K562 (cell line): ENCODE measurements around the gene TCF12. TPM values are rescaled to one million over a fixed set of nuclear protein-coding genes. Genes with fewer than 3 reads are reported as not detected.

ENCODE experiments used
- ATAC-seq: fragments of 200-7000 bp; cut with Tn5 transposase; 3 replicates; pipeline ENCODE4 v1.9.1; 2020; ENCODE audit warnings: moderate library complexity
- BruUV-seq: library from RNA; stranded (reverse); fragments of 400-500 nt; replicated peaks from 2 replicates; lab custom pipeline; 2021; lab: Mats Ljungman, UMichigan
- CTCF ChIA-PET: fragments of 300-600 bp; formaldehyde crosslinking; extraction: SDS; loops from one replicate; lab custom pipeline; 2021; ENCODE audit warnings: low intra/inter-chr PET ratio; lab: Yijun Ruan, JAX
- POLR2A ChIA-PET: fragments of 300-600, 350-650 bp; sonication (Branson Sonifier 250); formaldehyde crosslinking; extraction: SDS; loops from one replicate; lab custom pipeline; 2021; ENCODE audit warnings: antibody characterized with exemption, inconsistent platforms; lab: Yijun Ruan, JAX
- DNase-seq, 4 experiments: peaks; one replicate each; pipeline versions ENCODE4 v3.0.0 to v3.0.0-alpha.2; 2011 to 2018; ENCODE audit warnings: low spot score in 3 of 4, mixed read lengths in 3 of 4; ENCODE audit errors: extremely low read depth in 1 of 4
- FAIRE-seq: peaks from 2 replicates; lab custom pipeline; 2011; peaks lifted over from hg19 to GRCh38; lab: Jason Lieb, UNC
- H2AFZ ChIP-seq: 2 replicates; pipeline ENCODE4 v1.6.0; 2011; ENCODE audit warnings: low read depth, low read length, control low read depth, inconsistent platforms
- H3K27ac ChIP-seq: fragments of 200-600 bp; 3 replicates; pipeline ENCODE4 v1.8.0; 2011; ENCODE audit warnings: low read depth, mild to moderate bottlenecking, control low read depth, inconsistent platforms, low read length, moderate library complexity, mixed read lengths; ENCODE audit errors: extremely low read depth
- H3K27me3 ChIP-seq, 2 experiments: fragments of 300-600 bp in 1 of 2; 2 replicates in 1 of 2; 3 replicates in 1 of 2; pipeline versions ENCODE4 v1.6.0 to v1.8.0; 2011; ENCODE audit warnings: inconsistent platforms in 2 of 2, low read length in 2 of 2, mild to moderate bottlenecking in 1 of 2, mixed read lengths in 1 of 2, moderate library complexity in 1 of 2; ENCODE audit not compliant: control insufficient read depth in 2 of 2, insufficient read depth in 2 of 2
- H3K36me3 ChIP-seq: fragments of 300-600 bp; 3 replicates; pipeline ENCODE4 v1.8.0; 2011; ENCODE audit warnings: mild to moderate bottlenecking, low read length, inconsistent platforms; ENCODE audit not compliant: control insufficient read depth, insufficient read depth
- H3K4me1 ChIP-seq, 2 experiments: fragments of 200-600 bp in 1 of 2; replicated peaks in 1 of 2; 2 replicates in 1 of 2; 3 replicates in 1 of 2; pipeline versions ENCODE4 v1.5.1 to v1.8.0; 2011; ENCODE audit warnings: inconsistent platforms in 2 of 2, low read length in 2 of 2, mild to moderate bottlenecking in 1 of 2, mixed read lengths in 1 of 2, moderate library complexity in 1 of 2; ENCODE audit not compliant: control insufficient read depth in 2 of 2, insufficient read depth in 2 of 2
- H3K4me2 ChIP-seq: 2 replicates; pipeline ENCODE4 v1.6.1; 2011; ENCODE audit warnings: low read length, control low read depth, inconsistent platforms, mixed read lengths; ENCODE audit not compliant: insufficient read depth
- H3K4me3 ChIP-seq: fragments of 200-600 bp; sonication (generic), shearing (Covaris generic); 2 replicates; pipeline ENCODE4 v1.5.1; 2016; ENCODE audit warnings: control low read depth, inconsistent platforms
- H3K79me2 ChIP-seq: fragments of 200-600 bp; 3 replicates; pipeline ENCODE4 v1.8.0; 2011; ENCODE audit warnings: low read length, inconsistent platforms; ENCODE audit not compliant: control insufficient read depth, insufficient read depth
- H3K9ac ChIP-seq, 2 experiments: 2 replicates each; pipeline versions ENCODE4 v1.6.0 to v1.6.1; 2011; ENCODE audit warnings: low read depth in 2 of 2, low read length in 2 of 2, control low read depth in 1 of 2, inconsistent platforms in 1 of 2, mild to moderate bottlenecking in 1 of 2, mixed read lengths in 1 of 2; ENCODE audit not compliant: insufficient read depth in 1 of 2
- H3K9me1 ChIP-seq: one replicate; pipeline ENCODE4 v1.6.0; 2011; ENCODE audit warnings: inconsistent platforms, mild to moderate bottlenecking, low read length, moderate library complexity; ENCODE audit not compliant: control insufficient read depth, insufficient read depth
- H3K9me3 ChIP-seq: replicated peaks from 2 replicates; pipeline ENCODE4 v1.5.1; 2011; ENCODE audit warnings: low read depth, low read length, inconsistent platforms; ENCODE audit not compliant: control insufficient read depth, insufficient read depth
- H4K20me1 ChIP-seq: replicated peaks from 2 replicates; pipeline ENCODE4 v1.6.1; 2011; ENCODE audit warnings: low read length, inconsistent platforms, mixed read lengths; ENCODE audit not compliant: control insufficient read depth, insufficient read depth
- ATF7 ChIP-seq: fragments of 450-650 bp; IDR thresholded peaks from 2 replicates; pipeline ENCODE4 v1.7.1; 2014; ENCODE audit warnings: mild to moderate bottlenecking, moderate library complexity
- CSDE1 ChIP-seq, 2 experiments: fragments of 450-650 bp; IDR thresholded peaks; 2 replicates each; pipeline ENCODE4 v1.6.1; 2016; ENCODE audit warnings: mild to moderate bottlenecking in 1 of 2
- FOS ChIP-seq: IDR thresholded peaks from 3 replicates; pipeline ENCODE4 v1.6.1; 2011; ENCODE audit not compliant: insufficient read length; ENCODE audit errors: extremely low read depth
- HSF4 ChIP-seq: fragments of 250-450 bp; sonication (Bioruptor Pico); IDR thresholded peaks from 2 replicates; pipeline ENCODE4 v2.1.2; 2022; ENCODE audit warnings: mild to moderate bottlenecking, moderate library complexity, borderline replicate concordance
- MAZ ChIP-seq, 2 experiments: fragments of 450-650 bp in 1 of 2; sonication (generic) in 1 of 2; formaldehyde crosslinking; IDR thresholded peaks in 1 of 2; conservative IDR thresholded peaks in 1 of 2; 2 replicates each; pipeline versions ENCODE4 v1.4.0 to v1.5.0; 2020; ENCODE audit warnings: mild to moderate bottlenecking in 1 of 2, missing genetic modification reagents in 1 of 2
- MBD2 ChIP-seq: sonication (generic); IDR thresholded peaks from 2 replicates; pipeline ENCODE4 v1.6.1; 2016; ENCODE audit warnings: low read depth, borderline replicate concordance
- NFIX ChIP-seq: fragments of 250-450 bp; sonication (Bioruptor Pico); IDR thresholded peaks from 2 replicates; pipeline ENCODE4 v1.4.0; 2020; ENCODE audit warnings: low read depth, mild to moderate bottlenecking, moderate library complexity
- PHB2 ChIP-seq: fragments of 450-650 bp; IDR thresholded peaks from 2 replicates; pipeline ENCODE4 v1.6.1; 2017; ENCODE audit warnings: low read depth
- RB1 ChIP-seq: fragments of 450-650 bp; IDR thresholded peaks from 2 replicates; pipeline ENCODE4 v1.6.1; 2017; ENCODE audit warnings: low read depth, mild to moderate bottlenecking
- SMAD2 ChIP-seq: fragments of 150-350 bp; IDR thresholded peaks from 2 replicates; pipeline ENCODE4 v1.6.1; 2014; ENCODE audit warnings: low read depth, mild to moderate bottlenecking, low read length
- SMAD3 ChIP-seq: fragments of 450-650 bp; formaldehyde crosslinking; conservative IDR thresholded peaks from 2 replicates; pipeline ENCODE4 v1.4.0; 2020; ENCODE audit warnings: mild to moderate bottlenecking
- SMARCA5 ChIP-seq: fragments of 450-650 bp; IDR thresholded peaks from 2 replicates; pipeline ENCODE4 v1.6.1; 2016
- TAF7 ChIP-seq: fragments of 450-650 bp; IDR thresholded peaks from 2 replicates; pipeline ENCODE4 v1.6.1; 2016; ENCODE audit warnings: missing genetic modification characterization, missing compliant biosample characterization
- TFAP4 ChIP-seq: sonication (generic); formaldehyde crosslinking; IDR thresholded peaks from 2 replicates; pipeline ENCODE4 v1.8.0; 2022; ENCODE audit warnings: missing genetic modification reagents, mild to moderate bottlenecking, moderate library complexity, borderline replicate concordance
- THAP7 ChIP-seq: fragments of 250-450 bp; sonication (Bioruptor Pico); IDR thresholded peaks from 2 replicates; pipeline ENCODE4 v1.5.0; 2021
- ZNF174 ChIP-seq: fragments of 250-450 bp; sonication (Bioruptor Pico); IDR thresholded peaks from 2 replicates; pipeline ENCODE4 v1.4.0; 2020; ENCODE audit warnings: mild to moderate bottlenecking
- ZNF57 ChIP-seq: fragments of 450-650 bp; formaldehyde crosslinking; IDR thresholded peaks from 2 replicates; pipeline ENCODE4 v1.4.0; 2020; ENCODE audit warnings: mild to moderate bottlenecking, moderate library complexity
- ZNF696 ChIP-seq: fragments of 250-450 bp; sonication (Bioruptor Pico); conservative IDR thresholded peaks from 2 replicates; pipeline ENCODE4 v1.4.0; 2020; ENCODE audit warnings: mild to moderate bottlenecking, moderate library complexity
- WGBS: fragments of 100-300 bp; shearing (Covaris generic); methylation state at CpG from one replicate; pipeline ENCODE4 v1.1.6; 2016; ENCODE audit warnings: low coverage, mixed read lengths; ENCODE audit not compliant: insufficient coverage; ENCODE audit errors: missing lambda C conversion rate; 5-methylcytosine and 5-hydroxymethylcytosine counted together
- in situ Hi-C: fragments of 300-500 bp; cut with MboI; formaldehyde crosslinking; loops from 4 replicates; pipeline ENCODE4 v1.15.0; 2018; ENCODE audit warnings: inconsistent platforms, mixed read lengths
- intact Hi-C: fragments of 100-400 bp; cut with micrococcal nuclease; formaldehyde crosslinking; loops from 2 replicates; pipeline ENCODE4 v1.14.2; 2022
- polyA plus RNA-seq, 8 experiments: library from polyadenylated mRNA; depleted of rRNA in 4 of 8; stranded (reverse) in 5 of 8; unstranded in 3 of 8; fragments of >200 nt; fragmentation: Nextera tagmentation in 2 of 8; fragmentation: Illumina TruSeq in 1 of 8; extraction: Ambion mirVana in 2 of 8; extraction: Trizol in 1 of 8; gene quantifications; 2 replicates each; pipeline versions ENCODE4 v1.2.1 to v1.2.3, GENCODE V29; 2011 to 2014; ENCODE audit warnings: inconsistent platforms in 1 of 8, missing spikeins in 1 of 8
- total RNA-seq, 7 experiments: library from RNA; depleted of rRNA in 6 of 7; stranded (reverse); fragments of >200 nt in 6 of 7; fragmentation: Illumina TruSeq in 2 of 7; extraction: Trizol in 2 of 7; gene quantifications; 2 replicates each; pipeline versions ENCODE4 v1.2.1 to v1.2.3, GENCODE V29; 2011 to 2021; ENCODE audit warnings: low replicate concordance in 1 of 7
- TF ChIP-seq, protein P1 (sequence below): IDR thresholded peaks from 2 replicates; pipeline ENCODE4 v1.6.1; 2012; ENCODE audit warnings: low read depth, low read length, improper control_type of control experiment, borderline replicate concordance

TCF12 gene
- total and polyA plus RNA-seq, 9 of the 15 experiments (the other 6 are each of a cell fraction or from before 2014, with no cell fraction given) = 10.5 to 132 (median 52.9) TPM

DNA sequence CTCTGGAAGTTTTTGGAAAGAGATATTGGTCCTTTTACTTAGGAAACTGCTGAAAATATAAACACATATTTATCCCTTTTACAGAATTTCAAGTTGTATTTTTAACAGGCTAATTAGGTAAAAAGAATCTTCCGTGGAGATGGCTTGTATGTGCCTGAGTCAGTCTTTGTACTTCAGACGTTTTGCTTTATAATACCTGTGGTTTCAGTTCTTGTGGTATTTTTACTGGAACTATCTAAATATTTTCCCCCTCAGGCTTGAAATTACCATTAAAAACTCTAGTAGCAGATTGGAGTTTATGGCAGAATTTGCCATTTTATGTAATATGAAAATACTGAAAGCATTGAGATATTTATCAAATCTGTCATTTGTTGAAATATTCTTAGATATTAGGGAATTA, 306.2 kb downstream of the TCF12 start:
- no peaks in the 10 kb centered on the region for H3K36me3 ChIP-seq
- no peaks in the 10 kb centered on the region for H4K20me1 ChIP-seq
- 34% methylated on average over 2 of the region's 2 CpGs for WGBS
- no peaks in the 10 kb centered on the region for H3K27me3 ChIP-seq
- H3K9ac ChIP-seq = no peak overlapping the region
- TF ChIP-seq, protein P1, sequence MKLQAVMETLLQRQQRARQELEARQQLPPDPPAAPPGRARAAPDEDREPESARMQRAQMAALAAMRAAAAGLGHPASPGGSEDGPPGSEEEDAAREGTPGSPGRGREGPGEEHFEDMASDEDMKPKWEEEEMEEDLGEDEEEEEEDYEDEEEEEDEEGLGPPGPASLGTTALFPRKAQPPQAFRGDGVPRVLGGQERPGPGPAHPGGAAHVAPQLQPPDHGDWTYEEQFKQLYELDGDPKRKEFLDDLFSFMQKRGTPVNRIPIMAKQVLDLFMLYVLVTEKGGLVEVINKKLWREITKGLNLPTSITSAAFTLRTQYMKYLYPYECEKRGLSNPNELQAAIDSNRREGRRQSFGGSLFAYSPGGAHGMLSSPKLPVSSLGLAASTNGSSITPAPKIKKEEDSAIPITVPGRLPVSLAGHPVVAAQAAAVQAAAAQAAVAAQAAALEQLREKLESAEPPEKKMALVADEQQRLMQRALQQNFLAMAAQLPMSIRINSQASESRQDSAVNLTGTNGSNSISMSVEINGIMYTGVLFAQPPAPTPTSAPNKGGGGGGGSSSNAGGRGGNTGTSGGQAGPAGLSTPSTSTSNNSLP = no peak
- no peak for TF ChIP-seq ATF7
- TF ChIP-seq TAF7 = no peak
- TF ChIP-seq FOS = no peak
- TF ChIP-seq RB1 = no peak
- no peak for TF ChIP-seq ZNF696
- TF ChIP-seq PHB2 = no peak
- no peak for TF ChIP-seq ZNF174 (CRISPR knock-in tag)
- no peak for TF ChIP-seq SMARCA5
- no peak for TF ChIP-seq THAP7 (CRISPR knock-in tag)
- no peak for TF ChIP-seq HSF4 (CRISPR knock-in tag)
- no peak for TF ChIP-seq MBD2
- no peak for TF ChIP-seq MAZ (CRISPR knock-in tag; conservative IDR thresholded peaks at IDR 0.05 in 1 of 2, IDR thresholded peaks at IDR 0.05 in 1 of 2)
- TF ChIP-seq SMAD3 (CRISPR knock-in tag) = no peak
- TF ChIP-seq ZNF57 = no peak
- TF ChIP-seq NFIX (CRISPR knock-in tag) = no peak
- TF ChIP-seq TFAP4 (CRISPR knock-in tag) = no peak
- TF ChIP-seq CSDE1 (IDR thresholded peaks at IDR 0.05) = no peak
- no peak for TF ChIP-seq SMAD2
- no peaks in the 10 kb centered on the region for H3K9me3 ChIP-seq
- ATAC-seq (no peak), DNase-seq (no peak), FAIRE-seq (no peak)
- ChIA-PET POLR2A (no interaction called here), CTCF (no interaction called here)
- no peaks in the 10 kb centered on the region for H3K9me1 ChIP-seq
- intact Hi-C loops (loop anchor here (5.0 kb wide), 2 partner anchors 98 to 337 kb away; no protein-coding TSS in a partner anchor), in situ Hi-C loops (no loop called here)
- no peak overlapping the region for H3K4me3 ChIP-seq
- no peak overlapping the region for H2AFZ ChIP-seq
- peak overlapping the region; percentile 5; the same call in 1 of the 3 replicates for H3K27ac ChIP-seq
- H3K4me1 ChIP-seq = peaks cover 2 to 10% of the 10 kb centered on the region in 2 experiments; a peak in 2 of 5 replicates
- H3K79me2 ChIP-seq = peaks cover 19% of the 10 kb centered on the region
- BruUV-seq = no TSS peak
- H3K4me2 ChIP-seq = no peak overlapping the region
